HEK293 (cell line): Measurements from ENCODE around the gene SF3B3.

Experiments used
- CTCF ChIA-PET: fragments of 350-600 bp; formaldehyde crosslinking; extraction: SDS; loops from one replicate; lab custom pipeline; 2021; ENCODE audit warnings: antibody characterized with exemption; lab: Yijun Ruan, JAX
- POLR2A ChIA-PET: fragments of 300-600 bp; formaldehyde crosslinking; extraction: SDS; loops from one replicate; lab custom pipeline; 2020; ENCODE audit warnings: antibody characterized with exemption, inconsistent platforms; lab: Yijun Ruan, JAX
- H3K27ac ChIP-seq: fragments of 200-500 bp; sonication (Bioruptor generic); 2 replicates; pipeline ENCODE4 v1.5.1; 2014; ENCODE audit warnings: low read depth, low read length, control low read depth, inconsistent platforms; ENCODE audit errors: extremely low read depth
- H3K36me3 ChIP-seq, 2 experiments: fragments of 200-500 bp in 1 of 2; sonication (Bioruptor generic) in 1 of 2; 1 replicate in 1 of 2; 2 replicates in 1 of 2; pipeline ENCODE4 v1.5.1; 2014 to 2017; ENCODE audit warnings: inconsistent platforms in 2 of 2, low read length in 2 of 2; ENCODE audit not compliant: control insufficient read depth in 2 of 2, insufficient read depth in 1 of 2
- H3K4me1 ChIP-seq: fragments of 200-500 bp; sonication (Bioruptor generic); 2 replicates; pipeline ENCODE4 v1.5.1; 2014; ENCODE audit warnings: mild to moderate bottlenecking, low read length, inconsistent platforms; ENCODE audit not compliant: control insufficient read depth, insufficient read depth
- H3K4me3 ChIP-seq: 2 replicates; pipeline ENCODE4 v1.5.1; 2011; ENCODE audit warnings: low read depth, mild to moderate bottlenecking, control low read depth, low read length, moderate library complexity
- H3K9me3 ChIP-seq: fragments of 200-500 bp; sonication (Bioruptor generic); 2 replicates; pipeline ENCODE4 v1.5.1; 2014; ENCODE audit warnings: low read depth, low read length, inconsistent platforms; ENCODE audit not compliant: control insufficient read depth, insufficient read depth
- ZNF121 ChIP-seq: fragments of 450-650 bp; formaldehyde crosslinking; IDR thresholded peaks from 2 replicates; pipeline ENCODE4 v1.5.1; 2016; ENCODE audit warnings: missing biosample characterization, missing genetic modification characterization
- ZNF169 ChIP-seq: fragments of 450-650 bp; formaldehyde crosslinking; IDR thresholded peaks from 2 replicates; pipeline ENCODE4 v1.5.1; 2016; ENCODE audit warnings: missing biosample characterization, missing genetic modification characterization
- ZNF18 ChIP-seq: fragments of 450-650 bp; formaldehyde crosslinking; IDR thresholded peaks from 2 replicates; pipeline ENCODE4 v1.5.1; 2016; ENCODE audit warnings: missing biosample characterization, missing genetic modification characterization
- ZNF211 ChIP-seq: fragments of 450-650 bp; formaldehyde crosslinking; IDR thresholded peaks from 2 replicates; pipeline ENCODE4 v1.5.1; 2016; ENCODE audit warnings: low read depth, missing biosample characterization, missing genetic modification characterization
- ZNF394 ChIP-seq: fragments of 450-650 bp; formaldehyde crosslinking; IDR thresholded peaks from 2 replicates; pipeline ENCODE4 v1.5.1; 2016; ENCODE audit warnings: missing biosample characterization, missing genetic modification characterization, mild to moderate bottlenecking, moderate library complexity, borderline replicate concordance
- ZNF473 ChIP-seq: fragments of 450-650 bp; formaldehyde crosslinking; IDR thresholded peaks from 2 replicates; pipeline ENCODE4 v1.5.1; 2017; ENCODE audit warnings: missing biosample characterization, missing genetic modification characterization
- ZNF555 ChIP-seq: fragments of 450-650 bp; formaldehyde crosslinking; conservative IDR thresholded peaks from 2 replicates; pipeline ENCODE4 v1.5.1; 2017; ENCODE audit warnings: missing biosample characterization, mild to moderate bottlenecking, missing genetic modification characterization, inconsistent platforms
- ZNF571 ChIP-seq: fragments of 450-650 bp; formaldehyde crosslinking; IDR thresholded peaks from 2 replicates; pipeline ENCODE4 v1.5.0; 2017; ENCODE audit warnings: missing biosample characterization, missing genetic modification characterization
- ZNF596 ChIP-seq: fragments of 450-650 bp; IDR thresholded peaks from 2 replicates; pipeline ENCODE4 v1.5.0; 2018; ENCODE audit warnings: missing biosample characterization, mild to moderate bottlenecking, missing genetic modification characterization, moderate library complexity
- ZXDB ChIP-seq: fragments of 450-650 bp; formaldehyde crosslinking; IDR thresholded peaks from 2 replicates; pipeline ENCODE4 v1.5.1; 2016; ENCODE audit warnings: missing biosample characterization, missing genetic modification characterization
- TF ChIP-seq, protein P1 (sequence below): fragments of 450-650 bp; formaldehyde crosslinking; IDR thresholded peaks from 2 replicates; pipeline ENCODE4 v1.5.1; 2017; ENCODE audit warnings: missing biosample characterization, missing genetic modification characterization
- TF ChIP-seq, protein P2 (sequence below): fragments of 450-650 bp; formaldehyde crosslinking; IDR thresholded peaks from 2 replicates; pipeline ENCODE4 v1.5.1; 2016; ENCODE audit warnings: missing biosample characterization, missing genetic modification characterization
- TF ChIP-seq, protein P3 (sequence below): fragments of 450-650 bp; formaldehyde crosslinking; IDR thresholded peaks from 2 replicates; pipeline ENCODE4 v1.5.1; 2016; ENCODE audit warnings: missing biosample characterization, missing genetic modification characterization
- TF ChIP-seq, protein P4 (sequence below): fragments of 450-650 bp; formaldehyde crosslinking; IDR thresholded peaks from 2 replicates; pipeline ENCODE4 v1.5.1; 2016; ENCODE audit warnings: missing biosample characterization, missing genetic modification characterization
- TF ChIP-seq, protein P5 (sequence below): fragments of 450-650 bp; formaldehyde crosslinking; IDR thresholded peaks from 2 replicates; pipeline ENCODE4 v1.5.1; 2017; ENCODE audit warnings: missing biosample characterization, missing genetic modification characterization

The SF3B3 gene

DNA sequence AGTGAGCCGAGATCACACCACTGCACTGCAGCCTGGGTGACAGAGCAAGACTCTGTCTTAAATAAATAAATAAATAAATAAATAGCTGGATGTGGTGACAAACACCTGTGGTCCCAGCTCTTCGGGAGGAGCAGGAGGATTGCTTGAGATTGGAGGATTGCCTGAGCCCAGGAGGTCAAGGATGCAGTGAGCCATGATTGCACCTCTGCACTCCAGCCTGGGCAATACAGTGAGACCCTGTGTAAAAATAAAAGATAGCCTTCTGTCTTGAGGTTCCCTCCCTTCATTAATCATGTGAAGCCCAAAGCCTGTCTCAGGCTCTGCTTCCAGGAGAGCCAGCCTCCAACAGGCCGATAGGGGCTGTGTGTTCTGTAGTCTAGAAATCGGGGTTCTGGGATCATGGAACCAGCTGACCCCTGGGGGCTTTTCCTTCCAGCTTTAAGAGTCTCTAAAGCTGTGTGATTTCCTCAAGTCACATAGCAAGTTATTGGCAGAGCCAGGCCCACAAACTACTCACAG, 88.2 kb downstream of the SF3B3 start:
- ChIA-PET POLR2A (no interaction called here), CTCF (interaction anchor here (0.8 kb wide), 1 partner anchor 42 kb away, joined by 3 read pairs; no protein-coding TSS in a partner anchor)
- TF ChIP-seq ZNF121 (tag by site-specific recombination): peak; percentile 52; the same call in 1 of the 2 replicates
- TF ChIP-seq, protein P1, sequence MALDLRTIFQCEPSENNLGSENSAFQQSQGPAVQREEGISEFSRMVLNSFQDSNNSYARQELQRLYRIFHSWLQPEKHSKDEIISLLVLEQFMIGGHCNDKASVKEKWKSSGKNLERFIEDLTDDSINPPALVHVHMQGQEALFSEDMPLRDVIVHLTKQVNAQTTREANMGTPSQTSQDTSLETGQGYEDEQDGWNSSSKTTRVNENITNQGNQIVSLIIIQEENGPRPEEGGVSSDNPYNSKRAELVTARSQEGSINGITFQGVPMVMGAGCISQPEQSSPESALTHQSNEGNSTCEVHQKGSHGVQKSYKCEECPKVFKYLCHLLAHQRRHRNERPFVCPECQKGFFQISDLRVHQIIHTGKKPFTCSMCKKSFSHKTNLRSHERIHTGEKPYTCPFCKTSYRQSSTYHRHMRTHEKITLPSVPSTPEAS (tag by site-specific recombination): no peak
- no peak for TF ChIP-seq ZNF394
- TF ChIP-seq ZNF18 (tag by site-specific recombination): no peak
- TF ChIP-seq ZNF555: no peak
- TF ChIP-seq, protein P2, sequence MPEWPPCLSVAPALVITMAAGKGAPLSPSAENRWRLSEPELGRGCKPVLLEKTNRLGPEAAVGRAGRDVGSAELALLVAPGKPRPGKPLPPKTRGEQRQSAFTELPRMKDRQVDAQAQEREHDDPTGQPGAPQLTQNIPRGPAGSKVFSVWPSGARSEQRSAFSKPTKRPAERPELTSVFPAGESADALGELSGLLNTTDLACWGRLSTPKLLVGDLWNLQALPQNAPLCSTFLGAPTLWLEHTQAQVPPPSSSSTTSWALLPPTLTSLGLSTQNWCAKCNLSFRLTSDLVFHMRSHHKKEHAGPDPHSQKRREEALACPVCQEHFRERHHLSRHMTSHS (tag by site-specific recombination): no peak
- TF ChIP-seq ZXDB (tag by site-specific recombination): no peak
- TF ChIP-seq, protein P3, sequence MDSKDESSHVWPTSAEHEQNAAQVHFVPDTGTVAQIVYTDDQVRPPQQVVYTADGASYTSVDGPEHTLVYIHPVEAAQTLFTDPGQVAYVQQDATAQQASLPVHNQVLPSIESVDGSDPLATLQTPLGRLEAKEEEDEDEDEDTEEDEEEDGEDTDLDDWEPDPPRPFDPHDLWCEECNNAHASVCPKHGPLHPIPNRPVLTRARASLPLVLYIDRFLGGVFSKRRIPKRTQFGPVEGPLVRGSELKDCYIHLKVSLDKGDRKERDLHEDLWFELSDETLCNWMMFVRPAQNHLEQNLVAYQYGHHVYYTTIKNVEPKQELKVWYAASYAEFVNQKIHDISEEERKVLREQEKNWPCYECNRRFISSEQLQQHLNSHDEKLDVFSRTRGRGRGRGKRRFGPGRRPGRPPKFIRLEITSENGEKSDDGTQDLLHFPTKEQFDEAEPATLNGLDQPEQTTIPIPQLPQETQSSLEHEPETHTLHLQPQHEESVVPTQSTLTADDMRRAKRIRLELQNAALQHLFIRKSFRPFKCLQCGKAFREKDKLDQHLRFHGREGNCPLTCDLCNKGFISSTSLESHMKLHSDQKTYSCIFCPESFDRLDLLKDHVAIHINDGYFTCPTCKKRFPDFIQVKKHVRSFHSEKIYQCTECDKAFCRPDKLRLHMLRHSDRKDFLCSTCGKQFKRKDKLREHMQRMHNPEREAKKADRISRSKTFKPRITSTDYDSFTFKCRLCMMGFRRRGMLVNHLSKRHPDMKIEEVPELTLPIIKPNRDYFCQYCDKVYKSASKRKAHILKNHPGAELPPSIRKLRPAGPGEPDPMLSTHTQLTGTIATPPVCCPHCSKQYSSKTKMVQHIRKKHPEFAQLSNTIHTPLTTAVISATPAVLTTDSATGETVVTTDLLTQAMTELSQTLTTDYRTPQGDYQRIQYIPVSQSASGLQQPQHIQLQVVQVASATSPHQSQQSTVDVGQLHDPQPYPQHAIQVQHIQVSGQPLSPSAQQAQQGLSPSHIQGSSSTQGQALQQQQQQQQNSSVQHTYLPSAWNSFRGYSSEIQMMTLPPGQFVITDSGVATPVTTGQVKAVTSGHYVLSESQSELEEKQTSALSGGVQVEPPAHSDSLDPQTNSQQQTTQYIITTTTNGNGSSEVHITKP (tag by site-specific recombination): no peak
- no peak for TF ChIP-seq ZNF596 (tag by site-specific recombination)
- Histone ChIP-seq H3K4me1 (no peaks in the 10 kb centered on the region), H3K36me3 (no peaks in the 10 kb centered on the region), H3K4me3 (no peak overlapping the region), H3K27ac (no peak overlapping the region), H3K9me3 (no peaks in the 10 kb centered on the region)

GRCh38 chr16:70612931-70613330, 89.3 kb downstream of the SF3B3 start:
- CTCF ChIA-PET: interaction anchor here (0.6 to 0.8 kb wide), 2 partner anchors 22 to 41 kb away, joined by 3 read pairs; no protein-coding TSS in a partner anchor
- H3K27ac ChIP-seq: no peak overlapping the region
- TF ChIP-seq ZNF169: no peak
- TF ChIP-seq ZNF473 (tag by site-specific recombination): no peak
- TF ChIP-seq, protein P4, sequence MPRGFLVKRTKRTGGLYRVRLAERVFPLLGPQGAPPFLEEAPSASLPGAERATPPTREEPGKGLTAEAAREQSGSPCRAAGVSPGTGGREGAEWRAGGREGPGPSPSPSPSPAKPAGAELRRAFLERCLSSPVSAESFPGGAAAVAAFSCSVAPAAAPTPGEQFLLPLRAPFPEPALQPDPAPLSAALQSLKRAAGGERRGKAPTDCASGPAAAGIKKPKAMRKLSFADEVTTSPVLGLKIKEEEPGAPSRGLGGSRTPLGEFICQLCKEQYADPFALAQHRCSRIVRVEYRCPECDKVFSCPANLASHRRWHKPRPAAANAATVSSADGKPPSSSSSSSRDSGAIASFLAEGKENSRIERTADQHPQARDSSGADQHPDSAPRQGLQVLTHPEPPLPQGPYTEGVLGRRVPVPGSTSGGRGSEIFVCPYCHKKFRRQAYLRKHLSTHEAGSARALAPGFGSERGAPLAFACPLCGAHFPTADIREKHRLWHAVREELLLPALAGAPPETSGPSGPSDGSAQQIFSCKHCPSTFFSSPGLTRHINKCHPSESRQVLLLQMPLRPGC (tag by site-specific recombination): no peak
- TF ChIP-seq ZNF211 (tag by site-specific recombination): no peak
- TF ChIP-seq ZNF571 (tag by site-specific recombination): no peak
- TF ChIP-seq, protein P5, sequence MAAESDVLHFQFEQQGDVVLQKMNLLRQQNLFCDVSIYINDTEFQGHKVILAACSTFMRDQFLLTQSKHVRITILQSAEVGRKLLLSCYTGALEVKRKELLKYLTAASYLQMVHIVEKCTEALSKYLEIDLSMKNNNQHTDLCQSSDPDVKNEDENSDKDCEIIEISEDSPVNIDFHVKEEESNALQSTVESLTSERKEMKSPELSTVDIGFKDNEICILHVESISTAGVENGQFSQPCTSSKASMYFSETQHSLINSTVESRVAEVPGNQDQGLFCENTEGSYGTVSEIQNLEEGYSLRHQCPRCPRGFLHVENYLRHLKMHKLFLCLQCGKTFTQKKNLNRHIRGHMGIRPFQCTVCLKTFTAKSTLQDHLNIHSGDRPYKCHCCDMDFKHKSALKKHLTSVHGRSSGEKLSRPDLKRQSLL: no peak
- 0 out of 2 replicates have a peak, but pooled peaks have one; percentile 18 for TF ChIP-seq ZNF121 (tag by site-specific recombination)
- TF ChIP-seq, all 188 proteins: peak for 1
- Histone ChIP-seq H3K4me3 (no peak overlapping the region), H3K4me1 (no peaks in the 10 kb centered on the region), H3K36me3 (no peaks in the 10 kb centered on the region), H3K9me3 (no peaks in the 10 kb centered on the region)
- POLR2A ChIA-PET: no interaction called here
